Karpas-422 (cell line): ENCODE results near the gene HOXD12. TPM values are rescaled to one million over a fixed set of nuclear protein-coding genes. Genes with fewer than 3 reads are reported as not detected.

Source experiments
- DNase-seq: peaks from one replicate; pipeline ENCODE4 v3.0.0-alpha.2; 2015
- H2AFZ ChIP-seq: fragments of 200-600 bp; sonication (generic); 2 replicates; pipeline ENCODE4 v1.6.1; 2014; ENCODE audit warnings: antibody characterized with exemption, low read length, mixed read lengths
- H3K27ac ChIP-seq: fragments of 200-600 bp; sonication (generic); 2 replicates; pipeline ENCODE4 v1.5.1; 2014; ENCODE audit warnings: mild to moderate bottlenecking, low read length, moderate library complexity
- H3K27me3 ChIP-seq: fragments of 200-600 bp; sonication (generic); 2 replicates; pipeline ENCODE4 v1.6.1; 2014; ENCODE audit warnings: low read length, mixed read lengths
- H3K36me3 ChIP-seq: fragments of 200-600 bp; sonication (generic); 2 replicates; pipeline ENCODE4 v1.6.1; 2014; ENCODE audit warnings: low read length, mixed read lengths; ENCODE audit not compliant: insufficient read depth
- H3K4me1 ChIP-seq: fragments of 200-600 bp; sonication (generic); 2 replicates; pipeline ENCODE4 v1.6.1; 2014; ENCODE audit warnings: mild to moderate bottlenecking, low read length, mixed read lengths
- H3K4me2 ChIP-seq: fragments of 200-600 bp; sonication (generic); 2 replicates; pipeline ENCODE4 v1.6.1; 2014; ENCODE audit warnings: low read length, low read depth, mild to moderate bottlenecking; ENCODE audit not compliant: poor library complexity, severe bottlenecking
- H3K4me3 ChIP-seq: fragments of 200-600 bp; sonication (generic); 2 replicates; pipeline ENCODE4 v1.5.1; 2014; ENCODE audit warnings: mild to moderate bottlenecking, antibody characterized with exemption, low read length, mixed read lengths
- H3K79me2 ChIP-seq: fragments of 200-600 bp; sonication (generic); 2 replicates; pipeline ENCODE4 v1.6.1; 2014; ENCODE audit warnings: mild to moderate bottlenecking, low read length, mixed read lengths
- H3K9ac ChIP-seq: fragments of 200-600 bp; sonication (generic); 2 replicates; pipeline ENCODE4 v1.6.0; 2014; ENCODE audit warnings: low read length
- H3K9me2 ChIP-seq: fragments of 200-600 bp; sonication (generic), shearing (Covaris generic); replicated peaks from 2 replicates; pipeline ENCODE4 v1.6.0; 2014; ENCODE audit warnings: mild to moderate bottlenecking, low read length, moderate library complexity; ENCODE audit not compliant: insufficient read depth
- H3K9me3 ChIP-seq: fragments of 300-700, 200-600 bp; sonication (generic); 2 replicates; pipeline ENCODE4 v1.6.1; 2014; ENCODE audit warnings: low read length, mixed read lengths
- H4K20me1 ChIP-seq: fragments of 200-600 bp; sonication (generic); 2 replicates; pipeline ENCODE4 v1.6.1; 2014; ENCODE audit warnings: mild to moderate bottlenecking, antibody characterized with exemption, low read length, low read depth; ENCODE audit not compliant: insufficient read depth
- total RNA-seq: library from RNA; depleted of rRNA; stranded (reverse); fragments of >200 nt; shearing (Covaris generic); gene quantifications from 2 replicates; pipeline ENCODE4 v1.2.3, GENCODE V29; 2014; ENCODE audit warnings: low replicate concordance

HOXD12 gene
- total RNA-seq, 1 experiment from 2014 or later = 1.0 TPM

GRCh38 chr2:176101842-176102241 is 2.2 kb downstream of the HOXD12 start:
- H3K4me1 ChIP-seq = peaks cover 10% of the 10 kb centered on the region
- H3K27me3 ChIP-seq = no peaks in the 10 kb centered on the region
- H3K9me3 ChIP-seq = no peaks in the 10 kb centered on the region

DNA sequence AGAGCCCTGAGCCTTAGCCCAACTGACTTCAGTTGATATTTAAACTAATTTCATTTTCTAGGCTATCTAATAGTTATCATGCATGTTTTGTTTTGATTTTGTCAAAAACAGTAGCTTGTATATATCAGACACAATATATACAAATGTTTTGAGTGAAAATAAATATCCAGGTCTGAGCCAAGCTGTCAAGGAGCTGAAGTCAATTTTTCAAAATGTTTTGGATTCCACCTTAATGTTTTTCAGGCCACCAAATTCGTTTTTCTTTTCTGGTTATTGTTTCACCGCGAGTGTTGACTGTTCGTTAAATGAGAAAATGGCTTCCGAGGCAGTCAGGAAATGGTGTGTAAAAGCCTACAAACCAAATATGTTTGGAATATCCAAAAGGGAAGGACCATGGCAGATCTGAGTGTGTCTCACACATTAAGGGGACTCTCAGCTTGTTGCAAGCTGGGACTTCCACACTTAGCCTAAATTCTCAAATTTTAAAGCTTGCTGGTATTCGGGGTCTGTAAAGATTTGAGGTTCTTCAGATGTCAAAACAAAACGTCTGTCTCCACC is 2.8 kb downstream of the HOXD12 start:
- H3K27ac ChIP-seq = no peak overlapping the region
- no peaks in the 10 kb centered on the region for H3K79me2 ChIP-seq
- H3K27me3 ChIP-seq = no peaks in the 10 kb centered on the region
- no peaks in the 10 kb centered on the region for H3K36me3 ChIP-seq
- peaks cover 5% of the 10 kb centered on the region for H3K4me1 ChIP-seq
- H3K4me2 ChIP-seq = no peak overlapping the region
- DNase-seq = no peak
- H2AFZ ChIP-seq = no peak overlapping the region
- no peaks in the 10 kb centered on the region for H4K20me1 ChIP-seq
- no peak overlapping the region for H3K9ac ChIP-seq
- H3K9me3 ChIP-seq = no peaks in the 10 kb centered on the region
- no peak overlapping the region for H3K4me3 ChIP-seq
- no peaks in the 10 kb centered on the region for H3K9me2 ChIP-seq

More at GRCh38 chr2:176101842-176102241, 2.2 kb downstream of the HOXD12 start:
- Histone ChIP-seq H3K36me3 (no peaks in the 10 kb centered on the region), H2AFZ (no peak overlapping the region), H4K20me1 (no peaks in the 10 kb centered on the region), H3K9ac (no peak overlapping the region), H3K27ac (no peak overlapping the region), H3K79me2 (no peaks in the 10 kb centered on the region), H3K4me2 (no peak overlapping the region), H3K4me3 (no peak overlapping the region), H3K9me2 (no peaks in the 10 kb centered on the region)
- DNase-seq = no peak

DNA sequence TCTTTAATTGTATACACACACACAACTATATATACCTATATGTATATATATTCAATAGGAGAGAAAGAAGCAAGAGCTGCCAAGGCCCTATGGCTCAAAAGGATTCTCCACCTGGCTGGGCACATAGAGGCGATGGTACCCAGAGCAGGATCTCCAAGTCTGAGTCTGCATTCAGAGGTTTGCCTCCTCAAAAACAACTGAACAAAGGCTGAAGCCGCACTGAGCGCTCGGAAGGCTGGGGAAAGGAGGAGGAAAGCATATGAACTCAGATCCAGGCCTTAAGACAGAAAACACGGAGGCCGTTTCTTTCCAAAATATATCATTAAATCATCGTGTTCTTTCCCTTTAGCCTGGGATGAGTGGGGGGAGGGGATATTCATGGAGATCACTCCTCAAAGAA is 3.6 kb downstream of the HOXD12 start:
- DNase-seq = no peak
- Histone ChIP-seq H3K36me3 (no peaks in the 10 kb centered on the region), H3K79me2 (no peaks in the 10 kb centered on the region), H3K4me3 (no peak overlapping the region), H2AFZ (no peak overlapping the region), H3K27ac (no peak overlapping the region), H3K27me3 (no peaks in the 10 kb centered on the region), H3K4me2 (no peak overlapping the region), H4K20me1 (no peaks in the 10 kb centered on the region), H3K9me3 (no peaks in the 10 kb centered on the region), H3K9me2 (no peaks in the 10 kb centered on the region), H3K4me1 (no peaks in the 10 kb centered on the region), H3K9ac (no peak overlapping the region)

GRCh38 chr2:176103742-176104315 is 4.2 kb downstream of the HOXD12 start:
- H3K4me1 ChIP-seq = no peaks in the 10 kb centered on the region
- no peaks in the 10 kb centered on the region for H3K79me2 ChIP-seq
- no peak overlapping the region for H3K27ac ChIP-seq
- no peaks in the 10 kb centered on the region for H3K36me3 ChIP-seq
- DNase-seq = no peak
- H4K20me1 ChIP-seq = no peaks in the 10 kb centered on the region
- H3K27me3 ChIP-seq = no peaks in the 10 kb centered on the region
- H3K9me2 ChIP-seq = no peaks in the 10 kb centered on the region
- H2AFZ ChIP-seq = no peak overlapping the region
- no peak overlapping the region for H3K4me3 ChIP-seq
- H3K4me2 ChIP-seq = no peak overlapping the region
- no peak overlapping the region for H3K9ac ChIP-seq
- no peaks in the 10 kb centered on the region for H3K9me3 ChIP-seq

DNA sequence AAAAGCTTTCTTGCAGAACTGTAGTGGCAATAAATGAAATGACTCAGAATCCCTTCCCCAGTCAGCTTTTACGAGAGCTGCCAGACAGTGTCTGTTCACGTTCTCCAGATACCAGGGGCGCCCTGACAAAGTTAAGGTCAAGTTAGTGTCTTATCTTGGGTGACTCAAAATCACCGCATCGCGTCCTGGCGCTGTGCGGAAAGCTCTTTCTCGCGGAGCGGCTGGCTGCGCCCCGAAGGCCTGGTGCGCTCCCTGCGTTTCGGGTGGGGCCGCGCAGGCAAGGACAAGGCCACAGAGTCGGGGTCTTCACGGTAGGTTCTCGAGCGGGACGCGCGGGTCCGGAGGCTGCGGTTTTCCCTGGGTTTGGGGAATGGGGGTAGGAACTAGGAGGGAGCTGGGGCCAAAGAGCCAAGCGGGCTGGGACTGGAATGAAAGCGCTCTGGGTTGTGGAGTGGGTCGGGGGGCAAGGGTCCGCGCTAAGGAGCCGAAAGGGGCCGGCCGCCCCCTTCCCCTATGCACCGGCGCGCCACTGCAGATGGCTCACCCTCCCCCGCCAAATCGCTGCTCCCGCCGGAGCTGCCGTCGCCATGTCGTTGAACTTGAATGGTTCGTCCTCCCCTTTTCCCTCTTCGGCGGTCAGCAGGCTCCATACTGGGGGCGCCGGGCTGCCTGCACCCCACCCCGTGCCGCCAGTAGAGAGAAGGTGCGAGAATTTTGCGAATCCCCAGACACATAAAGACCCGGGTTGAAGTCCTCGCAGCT is 4.9 kb downstream of the HOXD12 start:
- no peaks in the 10 kb centered on the region for H4K20me1 ChIP-seq

DNA sequence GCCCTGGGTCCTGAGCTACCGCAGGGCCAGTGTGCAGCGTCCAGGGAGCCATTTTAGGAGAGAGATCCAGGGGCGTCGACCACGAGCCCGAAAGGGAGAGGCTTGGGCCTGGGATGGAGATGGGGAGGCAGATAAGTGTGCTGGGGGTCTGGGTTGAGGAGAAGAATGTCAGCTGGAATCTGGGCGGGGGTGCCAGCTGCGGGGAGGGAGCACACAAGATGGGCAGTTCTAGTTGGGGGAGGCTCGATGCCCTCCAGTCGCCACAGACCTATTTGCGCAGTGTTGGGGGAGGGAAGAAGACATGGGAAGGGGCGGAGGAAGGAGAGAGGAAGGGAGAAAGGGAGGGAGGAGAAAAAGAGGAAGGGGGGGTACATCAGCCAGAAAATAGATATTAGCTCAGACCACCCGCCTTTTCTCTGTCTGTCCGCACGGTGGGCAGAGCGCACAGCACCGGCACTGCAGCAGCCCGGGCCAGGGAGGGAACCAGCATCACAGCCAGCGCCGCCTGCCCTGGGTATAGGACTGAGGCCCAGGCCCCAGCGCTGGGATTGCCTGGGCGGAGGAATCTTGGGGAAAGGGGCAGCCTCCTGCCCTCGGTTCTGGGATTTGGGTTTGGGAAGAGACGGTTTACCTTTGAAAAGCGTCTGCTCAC is 5.6 kb downstream of the HOXD12 start:
- no peaks in the 10 kb centered on the region for H3K27me3 ChIP-seq

More for the DNA sequence above, 4.9 kb downstream of the HOXD12 start:
- no peaks in the 10 kb centered on the region for H3K9me2 ChIP-seq
- no peaks in the 10 kb centered on the region for H3K36me3 ChIP-seq
- H3K4me1 ChIP-seq = no peaks in the 10 kb centered on the region
- no peaks in the 10 kb centered on the region for H3K27me3 ChIP-seq
- no peak overlapping the region for H3K4me3 ChIP-seq
- no peak overlapping the region for H3K4me2 ChIP-seq
- H2AFZ ChIP-seq = no peak overlapping the region
- H3K79me2 ChIP-seq = no peaks in the 10 kb centered on the region
- no peak for DNase-seq
- H3K9ac ChIP-seq = no peak overlapping the region
- H3K27ac ChIP-seq = no peak overlapping the region
- no peaks in the 10 kb centered on the region for H3K9me3 ChIP-seq

GRCh38 chr2:176105730-176106580 is 6.4 kb downstream of the HOXD12 start:
- no peak for DNase-seq
- H3K4me1 ChIP-seq = peaks cover 4% of the 10 kb centered on the region
- H3K36me3 ChIP-seq = no peaks in the 10 kb centered on the region
- H3K27ac ChIP-seq = no peak overlapping the region
- H3K9me3 ChIP-seq = no peaks in the 10 kb centered on the region
- H3K9ac ChIP-seq = no peak overlapping the region
- no peaks in the 10 kb centered on the region for H4K20me1 ChIP-seq
- no peaks in the 10 kb centered on the region for H3K79me2 ChIP-seq
- no peak overlapping the region for H3K4me2 ChIP-seq
- no peaks in the 10 kb centered on the region for H3K9me2 ChIP-seq
- no peaks in the 10 kb centered on the region for H3K27me3 ChIP-seq
- H3K4me3 ChIP-seq = no peak overlapping the region
- no peak overlapping the region for H2AFZ ChIP-seq

More for the DNA sequence above, 5.6 kb downstream of the HOXD12 start:
- Histone ChIP-seq H3K9ac (no peak overlapping the region), H3K4me2 (no peak overlapping the region), H3K36me3 (no peaks in the 10 kb centered on the region), H3K4me3 (no peak overlapping the region), H2AFZ (no peak overlapping the region), H3K27ac (no peak overlapping the region), H3K9me2 (no peaks in the 10 kb centered on the region), H4K20me1 (no peaks in the 10 kb centered on the region), H3K4me1 (no peaks in the 10 kb centered on the region), H3K79me2 (no peaks in the 10 kb centered on the region), H3K9me3 (no peaks in the 10 kb centered on the region)
- no peak for DNase-seq
